HG03066 (cell line): ENCODE results near the gene TMEM87B.

Experiments
- ATAC-seq: cut with Tn5 transposase; IDR thresholded peaks from one replicate; pipeline ENCODE4 v1.9.1; 2021; ENCODE audit warnings: low read depth; ENCODE audit not compliant: unreplicated experiment

Gene TMEM87B, protein sequence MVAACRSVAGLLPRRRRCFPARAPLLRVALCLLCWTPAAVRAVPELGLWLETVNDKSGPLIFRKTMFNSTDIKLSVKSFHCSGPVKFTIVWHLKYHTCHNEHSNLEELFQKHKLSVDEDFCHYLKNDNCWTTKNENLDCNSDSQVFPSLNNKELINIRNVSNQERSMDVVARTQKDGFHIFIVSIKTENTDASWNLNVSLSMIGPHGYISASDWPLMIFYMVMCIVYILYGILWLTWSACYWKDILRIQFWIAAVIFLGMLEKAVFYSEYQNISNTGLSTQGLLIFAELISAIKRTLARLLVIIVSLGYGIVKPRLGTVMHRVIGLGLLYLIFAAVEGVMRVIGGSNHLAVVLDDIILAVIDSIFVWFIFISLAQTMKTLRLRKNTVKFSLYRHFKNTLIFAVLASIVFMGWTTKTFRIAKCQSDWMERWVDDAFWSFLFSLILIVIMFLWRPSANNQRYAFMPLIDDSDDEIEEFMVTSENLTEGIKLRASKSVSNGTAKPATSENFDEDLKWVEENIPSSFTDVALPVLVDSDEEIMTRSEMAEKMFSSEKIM

DNA sequence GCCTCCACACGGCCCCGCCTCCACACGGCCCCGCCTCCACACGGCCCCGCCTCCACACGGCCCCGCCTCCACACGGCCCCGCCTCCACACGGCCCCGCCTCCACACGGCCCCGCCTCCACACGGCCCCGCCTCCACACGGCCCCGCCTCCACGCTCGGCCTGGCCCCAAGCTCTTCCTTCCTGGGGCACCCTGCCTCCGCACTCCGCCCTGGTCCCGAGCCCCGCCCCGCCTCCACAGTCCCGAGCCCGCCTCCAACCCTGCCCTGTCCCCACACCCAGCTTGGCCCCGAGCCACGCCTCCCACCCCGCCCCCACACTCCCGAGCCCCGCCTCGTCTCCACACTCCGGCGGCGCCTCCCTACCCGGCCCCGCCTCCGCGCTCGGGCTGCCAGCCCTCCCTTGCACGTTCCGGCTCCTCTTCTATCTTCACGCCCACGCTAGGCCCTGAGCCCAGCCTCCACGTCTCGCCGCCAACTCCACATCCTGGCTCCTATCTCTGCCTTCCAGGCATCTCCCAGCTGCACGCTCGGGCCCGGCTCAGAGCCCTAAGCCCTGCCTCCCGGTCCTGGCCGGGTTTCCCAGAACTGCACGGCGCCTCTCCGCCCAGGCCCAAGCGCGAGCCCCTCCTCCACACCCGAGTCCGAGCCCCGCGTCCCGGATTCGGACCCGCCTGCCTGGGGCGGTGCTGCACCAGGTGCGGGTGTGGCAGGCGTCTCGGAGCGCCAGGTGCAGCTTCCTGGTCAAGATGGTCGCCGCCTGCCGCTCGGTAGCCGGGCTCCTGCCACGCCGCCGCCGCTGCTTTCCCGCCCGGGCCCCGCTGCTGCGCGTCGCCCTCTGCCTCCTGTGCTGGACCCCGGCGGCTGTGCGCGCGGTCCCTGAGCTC lies at the start of gene TMEM87B:
TSS of gene TMEM87B (plus strand) at position 423 of the 883 bp plus-strand sequence. CDS start at position 746, 323 bp downstream.
- ATAC-seq = peak; percentile 42

DNA sequence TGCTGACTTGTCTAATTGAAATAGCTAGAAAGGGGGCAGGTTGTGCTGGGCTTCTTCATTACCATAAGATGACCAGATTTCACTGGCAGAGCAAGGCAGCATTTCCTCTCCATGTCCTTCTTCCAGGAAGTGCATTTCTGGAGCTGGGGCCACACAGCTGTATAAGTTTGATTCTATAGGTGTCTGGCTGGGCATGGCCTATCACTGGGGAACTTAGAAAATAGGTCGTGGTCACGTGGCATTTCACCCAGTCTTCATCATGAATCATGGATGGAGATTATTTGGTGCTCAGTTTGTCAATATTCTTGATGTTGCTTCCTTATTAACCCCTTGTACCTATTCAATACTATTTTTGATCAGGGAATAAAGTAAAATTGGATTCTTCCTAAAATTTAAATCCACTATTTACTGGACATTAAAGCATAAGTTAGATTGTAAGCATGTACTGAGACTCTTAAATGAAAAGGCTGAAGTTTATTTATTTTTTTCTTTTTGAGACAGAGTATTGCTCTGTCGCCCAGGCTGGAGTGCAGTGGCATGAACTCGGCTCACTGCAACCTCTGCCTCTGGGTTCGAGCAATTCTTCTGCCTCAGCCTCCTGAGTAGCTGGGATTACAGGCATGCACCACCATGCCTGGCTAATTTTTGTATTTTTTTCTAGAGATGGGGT lies 49.5 kb upstream of the TMEM87B start:
- no peak for ATAC-seq

GRCh38 chr2:112006076-112006410 lies 49.0 kb upstream of the TMEM87B start:
- no peak for ATAC-seq

DNA sequence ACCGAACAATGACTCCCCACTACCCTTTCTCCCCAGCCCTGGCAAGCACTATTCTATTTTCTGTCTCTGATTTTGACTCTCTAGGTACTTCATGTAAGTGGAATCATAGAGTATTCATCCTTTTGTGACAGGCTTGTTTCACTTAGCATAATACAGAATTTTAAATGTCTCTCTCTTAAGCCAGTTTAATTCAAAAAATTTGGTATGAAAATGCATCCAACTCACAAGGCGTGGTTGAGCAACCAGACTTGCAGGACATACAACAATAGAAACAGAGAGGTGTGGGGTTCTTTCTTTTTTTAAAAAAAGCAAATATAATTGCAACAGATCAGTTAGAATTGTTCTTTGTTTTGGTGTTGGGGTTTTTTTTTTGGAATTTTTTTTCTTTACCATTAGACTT lies 47.6 kb upstream of the TMEM87B start:
- ATAC-seq = no peak

DNA sequence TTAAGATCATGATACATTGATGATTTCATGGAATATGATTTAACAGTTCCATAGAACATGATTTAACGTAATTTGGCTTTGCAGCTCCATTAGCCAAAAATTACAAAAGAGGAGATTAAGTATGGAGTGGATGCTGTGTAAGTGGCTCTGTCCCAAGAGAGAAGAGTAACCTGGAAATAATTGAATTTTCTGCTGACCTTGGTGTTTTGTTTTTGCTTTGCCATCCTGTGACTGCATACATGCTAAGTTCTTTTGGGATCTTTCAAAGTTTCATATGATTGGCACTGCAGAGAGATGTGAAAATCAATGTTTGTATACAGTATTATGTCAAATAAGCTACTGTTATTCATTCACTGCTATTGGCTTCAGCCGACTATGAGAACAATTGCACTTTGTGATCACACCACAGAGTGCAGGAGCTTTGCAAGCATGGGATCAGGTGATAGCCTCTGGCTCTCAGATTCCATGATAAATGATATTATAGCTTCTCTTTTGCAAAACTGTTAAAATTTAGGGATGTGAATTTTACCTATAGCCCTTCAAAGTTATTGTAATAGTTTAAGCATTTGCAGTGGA lies 46.1 kb upstream of the TMEM87B start:
- no peak for ATAC-seq

DNA sequence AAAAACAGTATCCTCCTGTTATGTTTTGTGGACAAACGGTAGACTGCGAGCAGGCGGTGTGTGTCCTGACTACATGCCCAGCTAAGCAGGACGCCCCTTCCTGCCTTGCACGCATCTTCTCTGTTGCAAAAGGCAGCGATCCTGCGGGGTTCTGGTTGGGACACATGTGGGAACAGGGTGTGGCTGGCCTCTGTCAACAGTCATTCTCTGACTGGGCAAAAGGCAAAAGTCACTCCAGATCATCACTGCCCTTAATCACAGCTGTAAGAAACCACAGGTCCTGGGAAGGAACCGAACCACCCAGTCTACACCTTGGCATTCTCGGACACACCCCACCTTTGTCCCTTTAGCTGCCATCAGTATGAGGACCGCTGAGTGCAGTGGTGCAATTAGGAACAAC lies 44.3 kb upstream of the TMEM87B start:
- no peak for ATAC-seq

GRCh38 chr2:112012556-112012955 lies 42.5 kb upstream of the TMEM87B start:
- ATAC-seq = no peak

DNA sequence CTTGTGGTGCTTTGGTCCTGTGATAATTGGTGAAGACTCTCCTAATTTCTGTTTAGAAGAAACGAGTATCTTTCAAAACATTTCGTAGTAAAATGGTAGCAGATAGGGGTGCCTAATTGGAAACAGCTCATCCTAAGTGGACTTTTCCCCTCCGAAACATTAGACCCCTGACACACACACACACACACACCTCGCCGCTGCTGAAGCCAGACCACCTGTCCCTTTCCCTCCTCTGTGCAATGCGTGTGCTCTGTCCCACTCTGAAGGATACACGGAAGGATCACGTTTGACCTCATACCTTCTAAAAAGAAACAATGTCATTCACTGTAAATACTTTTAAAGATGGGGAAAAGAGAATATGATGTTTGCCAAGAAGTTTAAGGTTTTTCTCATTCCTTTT lies 36.2 kb upstream of the TMEM87B start:
- no peak for ATAC-seq

- ATAC-seq = no peak
These were observed 35.5 kb upstream of the TMEM87B start for GRCh38 chr2:112019569-112019982.

DNA sequence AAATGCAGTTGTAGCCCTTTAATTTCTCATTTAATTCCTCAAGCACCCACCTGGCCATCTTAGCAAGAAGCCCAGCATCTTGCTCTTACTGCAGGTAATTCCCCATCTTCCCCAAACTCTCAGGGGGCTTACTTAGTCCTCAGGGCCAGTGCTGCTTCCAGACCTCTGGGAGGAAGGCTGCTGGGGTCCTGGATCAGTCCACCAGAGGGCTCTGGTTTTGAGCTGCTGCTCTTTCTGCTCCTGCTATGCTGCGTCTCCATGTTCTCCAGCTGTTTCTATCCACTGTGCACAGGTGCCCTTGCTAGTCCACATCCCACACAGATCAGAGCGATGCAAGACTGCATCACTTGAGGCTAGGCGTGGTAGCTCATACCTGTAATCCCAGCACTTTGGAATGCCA lies 34.5 kb upstream of the TMEM87B start:
- no peak for ATAC-seq

DNA sequence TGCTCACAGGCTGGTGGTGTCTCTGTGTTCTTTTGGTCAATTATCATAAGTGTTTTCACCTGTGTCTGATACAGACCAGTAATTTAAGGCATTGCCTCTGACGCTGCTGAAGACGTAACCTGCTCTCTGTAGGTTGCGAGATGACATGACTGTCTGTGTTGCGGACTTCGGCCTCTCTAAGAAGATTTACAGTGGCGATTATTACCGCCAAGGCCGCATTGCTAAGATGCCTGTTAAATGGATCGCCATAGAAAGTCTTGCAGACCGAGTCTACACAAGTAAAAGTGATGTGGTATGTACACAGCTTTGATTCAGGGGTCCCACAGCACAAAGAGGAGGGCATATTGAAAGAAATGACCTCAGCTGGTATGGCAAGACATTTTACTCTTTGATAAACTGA lies 33.8 kb upstream of the TMEM87B start:
- ATAC-seq = no peak

DNA sequence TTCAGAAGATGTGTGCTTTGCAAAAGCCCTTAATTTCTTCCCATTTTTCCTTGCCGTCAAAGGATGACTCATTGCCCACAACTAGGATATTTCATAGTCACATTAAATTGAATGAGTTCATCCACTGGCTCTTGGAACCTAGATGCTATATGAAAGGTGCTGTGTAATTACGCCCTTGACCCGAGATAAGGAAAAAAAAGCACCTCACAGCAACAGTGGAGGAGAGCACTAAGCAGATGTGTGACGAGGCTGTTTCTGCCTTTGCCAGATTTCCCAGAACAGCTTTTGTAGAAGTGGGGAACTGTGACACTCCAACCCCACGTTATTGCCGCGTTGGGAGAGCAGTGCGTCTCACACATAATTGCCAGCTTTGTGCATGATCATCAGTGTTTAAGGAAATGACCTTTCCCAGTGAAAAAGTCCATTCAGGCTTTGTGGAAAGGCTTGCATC lies 33.3 kb upstream of the TMEM87B start:
- no peak for ATAC-seq

DNA sequence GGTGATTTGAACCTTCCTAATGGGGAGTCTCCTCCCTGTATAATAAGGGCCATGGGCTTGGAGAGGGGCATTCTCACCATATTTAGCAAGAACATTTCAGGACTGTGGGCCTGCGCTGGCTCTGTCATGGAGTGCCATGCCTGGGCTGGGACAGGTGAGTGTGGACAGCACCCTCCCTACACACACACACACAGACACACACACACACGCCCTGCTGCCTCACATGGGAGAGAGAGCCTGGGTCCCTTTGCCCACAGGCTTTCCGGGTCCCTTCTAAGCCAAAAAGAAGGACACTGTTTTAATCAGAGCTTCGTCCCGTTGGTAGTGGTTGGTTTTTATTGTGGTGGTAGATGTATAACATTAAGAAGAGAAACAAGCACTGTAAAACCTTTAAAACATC lies 31.4 kb upstream of the TMEM87B start:
- no peak for ATAC-seq

- ATAC-seq = no peak
These were observed 30.8 kb upstream of the TMEM87B start for GRCh38 chr2:112024231-112024630.

GRCh38 chr2:112024896-112025491 lies 30.1 kb upstream of the TMEM87B start:
- no peak for ATAC-seq

DNA sequence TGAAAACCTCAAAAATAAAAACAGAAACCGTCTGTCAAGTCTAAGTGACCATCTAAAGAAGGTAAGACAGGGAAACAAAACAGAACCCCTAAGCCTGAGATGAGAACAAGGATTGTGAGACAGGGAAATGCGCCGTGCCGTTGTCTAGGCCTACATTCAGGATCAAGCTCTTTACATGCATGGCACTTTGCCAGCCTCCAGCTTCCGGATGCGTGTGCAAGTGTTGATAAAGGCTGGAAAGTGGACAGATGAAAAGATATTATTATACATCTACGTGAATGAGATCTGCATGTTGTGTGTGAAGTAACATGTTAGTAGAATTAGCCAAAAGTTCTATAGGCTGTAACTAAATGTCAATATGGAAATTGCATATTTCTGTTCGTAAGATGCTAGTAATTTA lies 28.6 kb upstream of the TMEM87B start:
- no peak for ATAC-seq

- ATAC-seq = no peak
These were observed 27.3 kb upstream of the TMEM87B start for GRCh38 chr2:112027767-112028166.

- ATAC-seq = no peak
These were observed 25.9 kb upstream of the TMEM87B start for GRCh38 chr2:112029164-112029563.

DNA sequence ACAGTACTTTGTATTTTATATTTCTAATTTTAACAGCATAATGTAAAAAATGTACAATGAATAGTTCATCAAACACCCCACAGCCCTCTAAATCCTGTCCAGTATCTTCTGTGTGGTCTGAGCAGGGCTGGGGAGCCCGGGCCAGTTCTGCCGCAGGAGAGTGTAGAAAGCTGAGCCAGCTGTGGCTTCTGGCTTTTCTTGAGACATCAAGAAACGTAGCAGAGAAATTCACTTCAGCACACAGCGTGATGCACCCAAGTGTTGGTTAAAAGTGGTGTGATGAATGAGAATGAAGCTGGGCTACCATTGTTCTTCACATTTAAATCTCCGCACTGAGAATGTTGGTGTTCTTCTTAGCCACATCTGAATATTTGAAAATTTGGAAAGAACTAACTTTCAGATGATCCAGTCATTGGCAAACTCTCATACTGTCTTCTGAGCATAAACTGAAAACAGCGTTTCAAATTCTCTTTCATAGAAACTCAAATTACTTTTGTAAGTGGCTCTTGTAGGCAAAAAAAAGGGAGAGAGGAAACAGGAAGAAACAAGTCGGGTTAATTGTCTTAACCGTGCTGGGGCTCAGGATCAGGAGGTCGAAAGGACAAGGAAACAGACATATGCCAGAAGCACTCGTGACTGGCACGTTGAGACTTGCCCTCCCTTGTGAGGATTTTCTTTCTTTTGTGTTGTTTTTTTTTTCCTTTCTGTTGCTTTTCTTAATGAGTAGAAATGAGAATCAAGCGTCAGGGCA lies 23.4 kb upstream of the TMEM87B start:
- no peak for ATAC-seq
